ENCODE data around the gene ENPEP.
A peak's percentile ranks its signal among the peaks of the same experiment; 100 is the strongest.

Gene ENPEP

DNA sequence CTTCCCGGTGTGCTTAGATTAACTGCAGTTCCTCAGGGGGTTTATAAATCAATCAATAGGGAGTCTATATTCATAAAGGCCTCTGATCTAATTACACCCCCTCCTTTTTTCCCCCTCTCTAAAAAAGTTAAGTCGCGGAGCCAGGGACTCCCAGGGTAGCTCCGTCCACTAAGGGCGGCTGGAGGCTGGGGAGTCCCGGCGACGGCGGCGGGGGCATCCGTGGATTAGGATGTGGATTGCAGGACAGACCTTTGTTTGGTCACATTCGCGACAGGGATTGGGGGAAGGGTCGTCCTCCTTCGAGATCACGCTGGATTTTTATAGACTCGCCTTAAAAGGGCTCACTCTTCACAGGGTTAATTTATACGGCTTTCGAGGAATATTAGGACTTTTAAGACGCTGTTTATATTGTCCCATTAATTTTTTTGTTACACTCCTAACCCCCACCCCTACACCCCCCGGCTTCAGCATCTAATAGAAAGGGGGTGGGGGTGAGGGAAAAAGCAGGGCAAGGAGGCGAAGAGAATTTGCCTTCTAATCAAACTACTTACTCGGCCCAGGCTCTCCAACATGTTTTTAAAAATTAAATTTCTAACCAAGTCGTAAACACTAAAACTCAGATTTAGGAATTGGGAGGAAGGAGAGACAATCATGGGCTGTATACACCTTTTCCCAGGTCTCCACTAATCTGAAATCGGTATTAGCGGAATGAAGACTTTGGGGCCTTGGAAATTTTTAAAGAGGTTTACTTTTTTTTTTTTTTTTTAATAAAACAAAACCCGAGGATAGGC lies 138.4 kb downstream of the ENPEP start:
- Histone ChIP-seq H3K36me3 (ENCODE audit: control insufficient read depth, insufficient read depth, low read length) (no peaks in the 10 kb centered on the region), H3K4me3 (ENCODE audit: insufficient read depth, low read depth, low read length) (peak overlapping the region; percentile 37), H3K9me3 (ENCODE audit: control insufficient read depth, low read length) (no peaks in the 10 kb centered on the region), H3K4me1 (ENCODE audit: control insufficient read depth, insufficient read depth, low read length) (peaks cover 42% of the 10 kb centered on the region), H3K27ac (ENCODE audit: insufficient read depth, low read depth, low read length, poor library complexity, severe bottlenecking) (no peak overlapping the region), H3K27me3 (ENCODE audit: control insufficient read depth, insufficient read depth, low read length, poor library complexity, severe bottlenecking) (peaks cover 91% of the 10 kb centered on the region)
- WGBS, 2 experiments: 1 to 2% methylated on average over 21 to 25 of the region's 27 CpGs
